Thymus (tissue), 11 donors: Measurements from ENCODE around the gene NF1. TPM values are rescaled to one million over a fixed set of nuclear protein-coding genes. Genes with fewer than 3 reads are reported as not detected.

ENCODE experiments used
- DNase-seq, 9 donors: peaks; one replicate each; pipeline ENCODE4 v3.0.0-alpha.2; 2013; ENCODE audit warnings: low spot score in 9 of 9, low read depth in 6 of 9, missing footprints in 1 of 9
- H3K27ac ChIP-seq, 2 donors: one replicate each; pipeline ENCODE4 v1.5.1; 2013; ENCODE audit warnings: control low read depth in 1 of 2, low read depth in 1 of 2, low read length in 1 of 2, mild to moderate bottlenecking in 1 of 2, moderate library complexity in 1 of 2
- H3K27me3 ChIP-seq, 2 donors: one replicate each; pipeline ENCODE4 v1.5.1; 2013; ENCODE audit warnings: low read length in 1 of 2; ENCODE audit not compliant: control insufficient read depth in 2 of 2, insufficient read depth in 1 of 2
- H3K36me3 ChIP-seq, 2 donors: one replicate each; pipeline ENCODE4 v1.5.1; 2013; ENCODE audit warnings: low read length in 1 of 2, mild to moderate bottlenecking in 1 of 2, moderate library complexity in 1 of 2; ENCODE audit not compliant: control insufficient read depth in 2 of 2, insufficient read depth in 2 of 2
- H3K4me1 ChIP-seq, 2 donors: one replicate each; pipeline ENCODE4 v1.5.1; 2013; ENCODE audit warnings: low read length in 2 of 2; ENCODE audit not compliant: control insufficient read depth in 2 of 2, insufficient read depth in 2 of 2
- H3K4me3 ChIP-seq, 2 donors: one replicate each; pipeline ENCODE4 v1.5.1; 2013; ENCODE audit warnings: low read length in 2 of 2, control low read depth in 1 of 2, mild to moderate bottlenecking in 1 of 2
- H3K9me3 ChIP-seq, 2 donors: one replicate each; pipeline ENCODE4 v1.5.1; 2013; ENCODE audit warnings: low read length in 1 of 2, mild to moderate bottlenecking in 1 of 2; ENCODE audit not compliant: control insufficient read depth in 2 of 2, insufficient read depth in 1 of 2
- WGBS: extraction: QIAGEN DNeasy Blood & Tissue Kit; methylation state at CpG from one replicate; pipeline ENCODE4 v1.1.7; 2013; 5-methylcytosine and 5-hydroxymethylcytosine counted together
- polyA plus RNA-seq: library from polyadenylated mRNA; stranded (reverse); fragments of 200-250 nt; gene quantifications from one replicate; pipeline ENCODE4 v1.2.3, GENCODE V29; 2013
- total RNA-seq: library from RNA; stranded (reverse); fragments of 120-200 nt; gene quantifications from one replicate; pipeline ENCODE4 v1.2.4, GENCODE V29; 2013
- donor health status: healthy.

The NF1 gene
- total and polyA plus RNA-seq, 2 donors, result 10.3 to 16.6 TPM

DNA sequence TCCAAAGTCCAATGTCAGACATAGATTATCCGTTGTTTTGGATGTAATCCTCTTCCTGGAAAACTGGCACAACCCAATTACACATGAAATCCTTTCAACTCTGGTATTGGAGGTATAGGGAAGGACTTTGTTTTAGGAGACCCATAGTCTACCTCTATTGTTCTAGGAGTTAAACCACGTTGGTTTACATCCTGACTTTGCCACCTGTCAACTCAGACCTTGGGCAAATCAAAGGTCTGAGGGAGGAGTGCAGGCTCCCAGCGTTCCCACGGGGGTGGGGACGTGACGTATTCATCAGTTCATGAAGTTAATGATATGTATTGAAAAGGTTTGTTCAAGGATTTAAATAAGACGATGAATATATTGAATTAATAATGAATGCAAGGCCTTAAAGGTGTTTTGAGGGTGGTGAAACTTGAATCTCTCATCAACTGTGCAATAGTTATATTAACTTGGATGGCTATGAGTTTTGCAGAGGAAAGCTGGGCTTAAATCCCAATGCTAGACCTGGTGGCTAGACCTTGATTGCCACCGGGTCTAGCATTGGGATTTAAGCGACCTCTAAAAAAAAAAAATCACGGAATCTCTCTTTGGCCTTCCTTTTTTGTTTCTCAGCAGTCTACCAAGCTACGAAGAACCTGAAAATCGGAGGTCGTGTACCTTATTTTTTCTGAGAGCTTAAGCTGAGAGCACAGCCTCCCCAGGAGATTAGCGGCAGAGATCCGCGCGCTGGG lies 744 bp upstream of the NF1 start:
- peak in 4 of 9 donors; percentile 11 to 28 (median 18) for DNase-seq
- H3K9me3 ChIP-seq, result no peaks in the 10 kb centered on the region
- 41% methylated on average over 17 of the region's 17 CpGs for WGBS

DNA sequence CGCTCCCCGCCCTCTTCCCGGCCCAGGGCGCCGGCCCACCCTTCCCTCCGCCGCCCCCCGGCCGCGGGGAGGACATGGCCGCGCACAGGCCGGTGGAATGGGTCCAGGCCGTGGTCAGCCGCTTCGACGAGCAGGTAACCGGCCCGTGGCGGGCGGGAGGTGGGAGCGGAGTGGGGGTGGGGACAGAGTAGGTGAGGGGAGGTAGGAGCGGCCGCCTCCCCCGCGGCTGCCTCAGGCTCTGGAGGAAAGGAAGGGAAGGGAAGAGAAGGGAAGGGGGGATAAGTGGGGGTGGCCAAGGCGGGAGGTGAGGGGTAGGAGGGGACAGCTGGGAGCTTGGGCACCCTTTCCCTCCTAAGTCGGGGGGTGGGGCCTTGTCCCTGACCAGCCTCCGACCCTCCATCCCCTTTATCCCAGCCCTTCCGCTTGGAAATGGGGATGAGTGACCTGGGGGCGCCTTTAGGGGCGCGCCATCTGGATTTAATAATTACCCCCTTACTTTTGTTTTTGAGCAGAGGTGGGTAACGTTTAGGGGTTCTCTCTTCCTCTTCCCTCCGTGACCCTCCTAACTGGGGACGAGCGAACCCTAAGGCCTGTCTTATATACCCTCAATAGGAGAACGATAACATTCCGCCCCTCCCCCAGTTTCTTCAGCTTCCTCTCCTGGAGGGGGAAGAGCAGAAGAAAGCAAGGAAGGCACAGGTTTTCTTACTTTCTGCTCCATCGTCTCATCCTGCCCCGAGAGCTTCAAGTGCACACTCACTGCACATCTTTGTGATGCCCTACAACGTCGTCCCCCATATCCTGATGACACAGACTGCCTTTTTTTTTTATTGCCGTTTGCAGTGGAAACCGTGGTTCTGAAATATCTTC lies 694 bp downstream of the NF1 start:
- DNase-seq, result peak in 5 of 9 donors; percentile 27 to 54 (median 30)
- H3K36me3 ChIP-seq, result no peaks in the 10 kb centered on the region
- peak overlapping the region; percentile 74 to 97 for H3K4me3 ChIP-seq
- H3K4me1 ChIP-seq, result peaks cover 7 to 16% of the 10 kb centered on the region in 2 donors
- no peaks in the 10 kb centered on the region for H3K27me3 ChIP-seq
- no peaks in the 10 kb centered on the region for H3K9me3 ChIP-seq
- peak overlapping the region; percentile 57 to 87 for H3K27ac ChIP-seq
- under 1% methylated on average over 45 of the region's 45 CpGs for WGBS

More for the DNA sequence above, 744 bp upstream of the NF1 start:
- no peaks in the 10 kb centered on the region for H3K36me3 ChIP-seq
- peaks cover 7 to 16% of the 10 kb centered on the region in 2 donors for H3K4me1 ChIP-seq
- peak overlapping the region; percentile 38 to 87 for H3K27ac ChIP-seq
- H3K4me3 ChIP-seq, result peak overlapping the region; percentile 74 to 97
- no peaks in the 10 kb centered on the region for H3K27me3 ChIP-seq

GRCh38 chr17:31096106-31096436 lies 1.3 kb downstream of the NF1 start:
- Histone ChIP-seq H3K9me3 (no peaks in the 10 kb centered on the region), H3K36me3 (no peaks in the 10 kb centered on the region), H3K4me1 (peaks cover 7 to 16% of the 10 kb centered on the region in 2 donors), H3K4me3 (peak overlapping the region; percentile 74 to 97), H3K27me3 (no peaks in the 10 kb centered on the region), H3K27ac (peak overlapping the region; percentile 54 to 57)
- 22% methylated on average over 5 of the region's 5 CpGs for WGBS
- DNase-seq, result peak in 1 of 9 donors; percentile 4

- 95% methylated on average over 3 of the region's 3 CpGs for WGBS
- DNase-seq, result no peak
- no peaks in the 10 kb centered on the region for H3K27me3 ChIP-seq
These were observed 4.2 kb downstream of the NF1 start for GRCh38 chr17:31099016-31099415.

DNA sequence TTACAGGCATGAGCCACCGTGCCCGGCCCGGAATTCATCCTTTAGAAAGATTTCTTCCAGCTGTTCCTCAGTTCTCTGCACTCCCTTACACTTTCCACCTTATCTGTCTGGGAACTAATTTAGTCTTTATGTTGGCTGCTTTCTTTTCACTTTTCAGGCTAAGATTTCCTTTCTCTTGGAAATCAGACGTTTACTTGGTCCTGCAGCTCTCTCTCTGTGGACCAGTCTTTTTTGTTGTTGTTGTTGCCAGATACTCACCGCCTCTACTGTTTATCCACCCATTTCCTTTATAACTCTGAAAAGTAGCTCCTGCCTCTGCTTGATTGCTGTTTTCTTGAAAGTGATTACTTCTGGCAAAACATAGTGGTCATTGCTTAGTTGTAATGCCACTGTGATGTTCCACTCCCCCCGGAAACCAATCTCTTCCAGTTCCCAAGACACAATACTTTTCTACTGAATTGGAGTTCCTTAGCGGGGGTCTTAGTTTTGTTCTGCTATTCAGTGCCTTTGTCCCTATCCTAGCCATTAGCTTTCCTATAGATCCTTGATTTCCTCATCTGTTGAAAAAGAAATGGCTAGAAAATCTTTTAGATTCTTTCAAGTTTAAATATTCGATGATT lies 6.2 kb downstream of the NF1 start:
- no peaks in the 10 kb centered on the region for H3K9me3 ChIP-seq
- WGBS, result 95% methylated on average over 8 of the region's 8 CpGs
- peaks cover 0 to 6% of the 10 kb centered on the region in 2 donors for H3K4me1 ChIP-seq
- H3K36me3 ChIP-seq, result no peaks in the 10 kb centered on the region
- H3K27ac ChIP-seq, result no peak overlapping the region
- H3K27me3 ChIP-seq, result no peaks in the 10 kb centered on the region
- H3K4me3 ChIP-seq, result no peak overlapping the region
- no peak for DNase-seq

More at GRCh38 chr17:31099016-31099415, 4.2 kb downstream of the NF1 start:
- H3K36me3 ChIP-seq, result no peaks in the 10 kb centered on the region
- H3K4me1 ChIP-seq, result peaks cover 3 to 14% of the 10 kb centered on the region in 2 donors
- H3K27ac ChIP-seq, result no peak overlapping the region
- no peak overlapping the region for H3K4me3 ChIP-seq
- H3K9me3 ChIP-seq, result no peaks in the 10 kb centered on the region

DNA sequence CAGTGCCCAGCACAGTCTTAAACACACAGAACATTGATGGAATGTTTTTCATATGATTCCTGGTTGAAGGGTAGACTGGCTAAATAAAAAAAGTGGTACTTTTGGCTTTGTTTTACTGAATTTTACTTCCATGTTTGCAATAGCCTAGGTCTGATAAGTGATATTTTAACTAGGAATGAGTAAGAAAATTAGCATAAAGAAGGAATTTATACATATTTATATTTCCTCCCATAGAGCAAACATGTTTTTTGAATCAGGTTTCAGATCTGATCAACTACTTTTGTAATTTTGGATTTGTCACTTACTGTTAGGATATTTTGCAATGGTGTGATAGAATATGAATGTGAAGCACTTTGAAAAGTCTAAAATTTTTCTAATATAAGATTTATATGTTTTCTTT lies 7.2 kb downstream of the NF1 start:
- Histone ChIP-seq H3K27ac (no peak overlapping the region), H3K27me3 (no peaks in the 10 kb centered on the region), H3K36me3 (no peaks in the 10 kb centered on the region), H3K4me1 (no peaks in the 10 kb centered on the region), H3K9me3 (no peaks in the 10 kb centered on the region), H3K4me3 (no peak overlapping the region)
- DNase-seq, result no peak

- Histone ChIP-seq H3K36me3 (no peaks in the 10 kb centered on the region), H3K4me3 (no peak overlapping the region), H3K27ac (no peak overlapping the region), H3K9me3 (no peaks in the 10 kb centered on the region), H3K27me3 (no peaks in the 10 kb centered on the region), H3K4me1 (no peaks in the 10 kb centered on the region)
- DNase-seq, result no peak
- 99% methylated on average over 1 of the region's 1 CpG for WGBS
These were observed 11.2 kb downstream of the NF1 start for GRCh38 chr17:31105991-31106390.

DNA sequence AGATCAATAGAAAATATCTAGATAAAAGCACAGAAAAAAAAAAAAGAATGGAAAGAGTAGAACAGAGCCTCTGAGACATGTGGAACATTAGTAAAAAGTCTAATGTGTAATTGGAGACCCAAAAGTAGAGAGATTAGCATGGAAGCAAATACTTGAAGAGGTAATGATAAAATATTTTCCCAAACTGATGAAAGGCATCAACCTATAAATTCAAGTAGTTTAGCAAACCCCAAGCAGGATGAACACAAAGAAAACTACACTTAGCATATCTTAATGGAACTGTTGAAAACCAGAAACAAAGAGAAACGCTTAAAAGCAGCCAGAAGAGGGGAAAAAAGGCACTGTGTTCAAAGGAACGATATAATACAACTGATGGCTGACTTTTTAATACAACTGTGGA lies 16.4 kb downstream of the NF1 start:
- no peaks in the 10 kb centered on the region for H3K36me3 ChIP-seq
- no peaks in the 10 kb centered on the region for H3K9me3 ChIP-seq
- H3K4me3 ChIP-seq, result no peak overlapping the region
- H3K27ac ChIP-seq, result no peak overlapping the region
- no peak for DNase-seq
- H3K27me3 ChIP-seq, result no peaks in the 10 kb centered on the region
- H3K4me1 ChIP-seq, result no peaks in the 10 kb centered on the region
- 0% methylated on average over 2 of the region's 2 CpGs for WGBS
